Gastrocnemius medialis (tissue), 4 donors: ENCODE measurements around the gene CDK5R1. TPM values are rescaled to one million over a fixed set of nuclear protein-coding genes. Genes with fewer than 3 reads are reported as not detected.

ENCODE experiments used
- ATAC-seq, 2 donors: fragments of 150-250 bp; one replicate each; pipeline ENCODE4 v1.9.1; 2016
- DNase-seq, 2 donors: peaks; one replicate each; pipeline ENCODE4 v3.0.0-alpha.2; 2019
- H3K27ac ChIP-seq, 4 donors: fragments of 200-600 bp; sonication (generic); 1 replicate in 1 of 4; 2 replicates in 3 of 4; pipeline ENCODE4 v1.5.1; 2016 to 2018; ENCODE audit warnings: mild to moderate bottlenecking in 2 of 4, moderate library complexity in 1 of 4
- H3K27me3 ChIP-seq, 3 donors: fragments of 200-600 bp; sonication (generic) in 2 of 3; 1 replicate in 1 of 3; 2 replicates in 2 of 3; pipeline versions ENCODE4 v1.5.1 to v1.6.0; 2016 to 2019; ENCODE audit warnings: mild to moderate bottlenecking in 1 of 3, moderate library complexity in 1 of 3
- H3K36me3 ChIP-seq, 2 donors: fragments of 200-600 bp; sonication (generic) in 1 of 2; one replicate each; pipeline ENCODE4 v1.5.1; 2017 to 2018
- H3K4me1 ChIP-seq, 2 donors: fragments of 200-600 bp; sonication (generic) in 1 of 2; one replicate each; pipeline ENCODE4 v1.5.1; 2016 to 2017; ENCODE audit warnings: mild to moderate bottlenecking in 2 of 2
- H3K4me3 ChIP-seq, 4 donors: fragments of 200-600 bp; sonication (generic) in 3 of 4; 1 replicate in 1 of 4; 2 replicates in 3 of 4; pipeline ENCODE4 v1.5.1; 2016 to 2019; ENCODE audit warnings: mild to moderate bottlenecking in 2 of 4
- H3K9me3 ChIP-seq, 3 donors: fragments of 200-600 bp; sonication (generic) in 2 of 3; 1 replicate in 1 of 3; 2 replicates in 2 of 3; pipeline ENCODE4 v1.5.1; 2016 to 2019
- CTCF ChIP-seq, 5 experiments: fragments of 450-650 bp in 3 of 5; fragments of 200-600 bp in 2 of 5; sonication (generic) in 2 of 5; IDR thresholded peaks in 4 of 5; conservative IDR thresholded peaks in 1 of 5; 1 replicate in 4 of 5; 2 replicates in 1 of 5; pipeline ENCODE4 v1.5.1; 2016 to 2019; ENCODE audit warnings: antibody characterized with exemption in 5 of 5, mild to moderate bottlenecking in 3 of 5, moderate library complexity in 3 of 5
- POLR2A ChIP-seq, 2 donors: fragments of 450-650 bp; IDR thresholded peaks; one replicate each; pipeline ENCODE4 v1.6.1; 2017; ENCODE audit warnings: antibody characterized with exemption in 2 of 2, mild to moderate bottlenecking in 2 of 2, moderate library complexity in 2 of 2
- in situ Hi-C, 4 donors: fragments of 200-750 bp; cut with MboI; loops; one replicate each; pipeline versions ENCODE4 v1.15.0 to v1.8.0; 2017; ENCODE audit warnings: low sequenced_read_pairs in 4 of 4
- intact Hi-C: fragments of 100-400 bp; cut with DNase I; formaldehyde crosslinking; loops from one replicate; pipeline ENCODE4 v1.15.1; 2023; ENCODE audit warnings: low total_unique reads
- total RNA-seq, 4 donors: library from RNA; depleted of rRNA; stranded (reverse); fragments of >200 nt; gene quantifications; one replicate each; pipeline versions ENCODE4 v1.1.0 to v1.2.3, GENCODE V29; 2016

The CDK5R1 gene
- total RNA-seq, 4 donors from 2014 or later, result 0.15 to 2.2 (median 1.5) TPM

GRCh38 chr17:32444301-32445073, 42.3 kb upstream of the CDK5R1 start, which contains the start of gene PSMD11:
Gene PSMD11 (plus strand): TSS chr17:32444510. CDS start chr17:32444524, 14 bp downstream.
- no peaks in the 10 kb centered on the region for H3K27me3 ChIP-seq
- H3K4me3 ChIP-seq, result peak within 1 kb of the TSS; percentile 89 to 100 (median 92)
- peaks cover 32 to 37% of the 10 kb centered on the region in 2 donors for H3K4me1 ChIP-seq
- peak; percentile 85 to 86 for ATAC-seq
- H3K36me3 ChIP-seq, result peaks cover 0 to 27% of the 10 kb centered on the region in 2 donors
- DNase-seq, result peak; percentile 95 to 98
- peak; percentile 90 to 92 for TF ChIP-seq POLR2A (IDR thresholded peaks at IDR 0.05)
- peak; percentile 78 to 95 (median 87) for TF ChIP-seq CTCF (IDR thresholded peaks at IDR 0.05 in 4 of 5, conservative IDR thresholded peaks at IDR 0.05 in 1 of 5)
- no peaks in the 10 kb centered on the region for H3K9me3 ChIP-seq
- in situ Hi-C loops, result no loop called here
- peak within 1 kb of the TSS; percentile 90 to 99 (median 98) for H3K27ac ChIP-seq
- intact Hi-C loops, result loop anchor here (2.0 to 5.0 kb wide), 3 partner anchors 18 to 102 kb away; partner anchors contain the start of gene C17orf75

GRCh38 chr17:32445074-32445415, 41.7 kb upstream of the CDK5R1 start:
- Histone ChIP-seq H3K27ac (peak overlapping the region; percentile 90 to 99 (median 98)), H3K9me3 (no peaks in the 10 kb centered on the region), H3K27me3 (no peaks in the 10 kb centered on the region), H3K36me3 (peaks cover 0 to 33% of the 10 kb centered on the region in 2 donors), H3K4me3 (peak overlapping the region; percentile 89 to 100 (median 92)), H3K4me1 (peaks cover 32 to 39% of the 10 kb centered on the region in 2 donors)
- in situ Hi-C loops, result no loop called here
- intact Hi-C loops, result loop anchor here (2.0 to 5.0 kb wide), 3 partner anchors 18 to 103 kb away; partner anchors contain the start of gene C17orf75
- TF ChIP-seq POLR2A (IDR thresholded peaks at IDR 0.05), result peak in 1 of 2 donors; percentile 70
- no peak for TF ChIP-seq CTCF (IDR thresholded peaks at IDR 0.05 in 4 of 5, conservative IDR thresholded peaks at IDR 0.05 in 1 of 5)
- DNase-seq (peak; percentile 44 to 62), ATAC-seq (peak; percentile 69 to 70)

- no peaks in the 10 kb centered on the region for H3K27me3 ChIP-seq
- peaks cover 0 to 38% of the 10 kb centered on the region in 2 donors for H3K36me3 ChIP-seq
- H3K9me3 ChIP-seq, result no peaks in the 10 kb centered on the region
- intact Hi-C loops, result loop anchor here (2.0 to 5.0 kb wide), 3 partner anchors 17 to 103 kb away; partner anchors contain the start of gene C17orf75
- H3K4me1 ChIP-seq, result peaks cover 32 to 41% of the 10 kb centered on the region in 2 donors
- H3K4me3 ChIP-seq, result peak overlapping the region; percentile 89 to 100 (median 92)
- DNase-seq (no peak), ATAC-seq (no peak)
- TF ChIP-seq POLR2A (IDR thresholded peaks at IDR 0.05) (no peak), CTCF (IDR thresholded peaks at IDR 0.05 in 4 of 5, conservative IDR thresholded peaks at IDR 0.05 in 1 of 5) (no peak)
- in situ Hi-C loops, result no loop called here
- peak overlapping the region; percentile 90 to 99 (median 98) for H3K27ac ChIP-seq
These were observed 41.3 kb upstream of the CDK5R1 start for GRCh38 chr17:32445497-32445896.

- H3K4me3 ChIP-seq, result peak overlapping the region; percentile 89 to 100 (median 92)
- DNase-seq (no peak), ATAC-seq (no peak)
- H3K36me3 ChIP-seq, result peaks cover 0 to 42% of the 10 kb centered on the region in 2 donors
- peak overlapping the region; percentile 90 to 99 (median 98) for H3K27ac ChIP-seq
- no peak for TF ChIP-seq POLR2A (IDR thresholded peaks at IDR 0.05)
- TF ChIP-seq CTCF (IDR thresholded peaks at IDR 0.05 in 4 of 5, conservative IDR thresholded peaks at IDR 0.05 in 1 of 5), result no peak
- no peaks in the 10 kb centered on the region for H3K9me3 ChIP-seq
- H3K4me1 ChIP-seq, result peaks cover 32 to 44% of the 10 kb centered on the region in 2 donors
- in situ Hi-C loops (no loop called here), intact Hi-C loops (loop anchor here (2.0 to 5.0 kb wide), 3 partner anchors 17 to 104 kb away; partner anchors contain the start of gene C17orf75)
- H3K27me3 ChIP-seq, result no peaks in the 10 kb centered on the region
These were observed 40.8 kb upstream of the CDK5R1 start for GRCh38 chr17:32445971-32446370.
